ENCODE data around the gene GTPBP4. TPM values are rescaled to one million over a fixed set of nuclear protein-coding genes. Genes with fewer than 3 reads are reported as not detected.

Gene GTPBP4
- 24.7 TPM for total RNA-seq
- long read RNA-seq, full-length matches to known transcripts: 61 of 68 reads
- long read RNA-seq, partial matches to known transcripts: 2 of 68 reads
- long read RNA-seq, other reads (novel, unspliced or antisense): 5 of 68 reads

- peak; percentile 99 for ATAC-seq (ENCODE audit: poor library complexity)
- DNase-seq: peak; percentile 99
- intact Hi-C loops (cut with DNase I): no loop called here
Observed at GRCh38 chr10:987870-988666, at the start of gene GTPBP4. Gene GTPBP4, plus strand, starts transcription at chr10:988434. Its CDS starts 46 bp downstream, at chr10:988480.

- intact Hi-C loops (cut with DNase I): no loop called here
- DNase-seq (no peak), ATAC-seq (ENCODE audit: poor library complexity) (no peak)
Observed at GRCh38 chr10:938941-939678, 49.1 kb upstream of the GTPBP4 start.

GRCh38 chr10:943334-944033 is 44.8 kb upstream of the GTPBP4 start:
- intact Hi-C loops (cut with DNase I): no loop called here
- DNase-seq (no peak), ATAC-seq (ENCODE audit: poor library complexity) (no peak)

GRCh38 chr10:944034-944831 is 44.0 kb upstream of the GTPBP4 start:
- intact Hi-C loops (cut with DNase I): no loop called here
- peak; percentile 84 for DNase-seq
- peak; percentile 76 for ATAC-seq (ENCODE audit: poor library complexity)

GRCh38 chr10:945778-946177 is 42.5 kb upstream of the GTPBP4 start:
- DNase-seq: no peak
- intact Hi-C loops (cut with DNase I): no loop called here
- ATAC-seq (ENCODE audit: poor library complexity): no peak

- no peak for DNase-seq
- intact Hi-C loops (cut with DNase I): no loop called here
- no peak for ATAC-seq (ENCODE audit: poor library complexity)
Observed at GRCh38 chr10:947051-947450, 41.2 kb upstream of the GTPBP4 start.

GRCh38 chr10:947881-948280 is 40.4 kb upstream of the GTPBP4 start:
- intact Hi-C loops (cut with DNase I): no loop called here
- ATAC-seq (ENCODE audit: poor library complexity) (no peak), DNase-seq (no peak)

GRCh38 chr10:948347-948746 is 39.9 kb upstream of the GTPBP4 start:
- DNase-seq: no peak
- intact Hi-C loops (cut with DNase I): no loop called here
- no peak for ATAC-seq (ENCODE audit: poor library complexity)

- intact Hi-C loops (cut with DNase I): no loop called here
- DNase-seq (no peak), ATAC-seq (ENCODE audit: poor library complexity) (no peak)
Observed at GRCh38 chr10:949446-949845, 38.8 kb upstream of the GTPBP4 start.

GRCh38 chr10:953836-954235 is 34.4 kb upstream of the GTPBP4 start:
- intact Hi-C loops (cut with DNase I): no loop called here
- DNase-seq: no peak
- no peak for ATAC-seq (ENCODE audit: poor library complexity)

- DNase-seq (no peak), ATAC-seq (ENCODE audit: poor library complexity) (no peak)
- intact Hi-C loops (cut with DNase I): no loop called here
Observed at GRCh38 chr10:954396-954795, 33.8 kb upstream of the GTPBP4 start.

- intact Hi-C loops (cut with DNase I): no loop called here
- ATAC-seq (ENCODE audit: poor library complexity) (no peak), DNase-seq (no peak)
Observed at GRCh38 chr10:955127-955819, 33.0 kb upstream of the GTPBP4 start.

GRCh38 chr10:955820-956217 is 32.4 kb upstream of the GTPBP4 start:
- no peak for ATAC-seq (ENCODE audit: poor library complexity)
- intact Hi-C loops (cut with DNase I): no loop called here
- DNase-seq: no peak

GRCh38 chr10:958106-958505 is 30.1 kb upstream of the GTPBP4 start:
- intact Hi-C loops (cut with DNase I): no loop called here
- DNase-seq: no peak

GRCh38 chr10:958856-959255 is 29.4 kb upstream of the GTPBP4 start:
- DNase-seq (no peak), ATAC-seq (ENCODE audit: poor library complexity) (no peak)
- intact Hi-C loops (cut with DNase I): no loop called here

More at GRCh38 chr10:958106-958505, 30.1 kb upstream of the GTPBP4 start:
- ATAC-seq (ENCODE audit: poor library complexity): no peak

GRCh38 chr10:962342-962741 is 25.9 kb upstream of the GTPBP4 start:
- no peak for ATAC-seq (ENCODE audit: poor library complexity)
- intact Hi-C loops (cut with DNase I): no loop called here
- DNase-seq: no peak

GRCh38 chr10:963186-963585 is 25.0 kb upstream of the GTPBP4 start:
- DNase-seq: no peak
- no peak for ATAC-seq (ENCODE audit: poor library complexity)
- intact Hi-C loops (cut with DNase I): no loop called here

GRCh38 chr10:963655-964054 is 24.6 kb upstream of the GTPBP4 start:
- no peak for ATAC-seq (ENCODE audit: poor library complexity)
- DNase-seq: no peak
- intact Hi-C loops (cut with DNase I): no loop called here

All from Right ventricle myocardium superior (tissue), 1 donor.